ENCODE data around the gene WNK2.

Gene WNK2

DNA sequence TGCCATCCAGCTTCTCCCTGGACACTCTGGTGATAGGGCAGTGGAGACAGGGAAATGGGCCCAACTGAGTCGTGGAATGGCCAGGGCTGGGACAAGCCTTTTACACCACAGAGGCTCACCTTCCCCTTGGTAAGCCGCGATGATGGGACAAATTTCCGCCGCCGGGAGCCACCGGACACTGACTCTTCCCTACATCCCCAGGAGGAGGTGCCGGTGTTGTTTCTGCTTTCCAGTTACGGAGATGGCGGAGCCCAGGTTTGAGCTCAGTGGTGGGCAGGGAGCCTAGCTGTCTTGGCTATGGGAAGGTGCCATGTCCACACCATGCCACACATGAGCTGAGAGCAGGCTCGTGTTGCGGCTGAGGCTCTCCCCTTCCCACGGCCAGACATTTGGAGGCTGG, 19.9 kb upstream of the WNK2 start:
- Histone ChIP-seq H3K36me3 (ENCODE audit: control insufficient read depth in 1 of 2, insufficient read depth in 2 of 2, low read length in 2 of 2) (no peaks in the 10 kb centered on the region), H3K4me1 (ENCODE audit: control insufficient read depth in 1 of 2, insufficient read depth in 2 of 2, low read length in 2 of 2) (peaks cover 8 to 11% of the 10 kb centered on the region in 2 donors), H3K9me3 (ENCODE audit: control insufficient read depth in 1 of 2, low read length in 2 of 2) (no peaks in the 10 kb centered on the region), H3K4me3 (ENCODE audit: low read depth in 1 of 2, low read length in 2 of 2) (no peak overlapping the region), H3K9ac (ENCODE audit: low read depth in 1 of 2, low read length in 2 of 2) (no peak overlapping the region), H3K27ac (ENCODE audit: low read depth, low read length) (no peak overlapping the region), H3K27me3 (ENCODE audit: control insufficient read depth in 1 of 2, insufficient read depth in 2 of 2, low read length in 2 of 2) (no peaks in the 10 kb centered on the region)

DNA sequence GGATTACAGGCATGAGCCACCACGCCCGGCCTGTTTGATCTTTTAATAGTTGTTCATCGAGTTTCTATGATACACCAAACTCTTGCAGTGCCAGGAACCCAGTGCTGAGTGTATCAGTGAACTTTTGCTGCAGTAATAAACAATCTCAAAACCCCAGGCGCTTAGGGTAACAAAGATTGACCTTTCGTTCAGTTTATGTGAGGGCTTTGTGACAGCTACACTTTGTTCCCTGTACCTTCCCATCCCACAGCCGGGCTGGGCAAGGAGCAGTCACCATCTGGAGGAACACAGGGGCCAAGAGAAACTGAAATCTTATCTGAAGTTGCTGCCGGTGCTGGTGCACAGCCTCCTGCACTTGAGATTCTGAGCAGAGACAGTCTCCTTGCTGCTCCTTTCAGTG, 17.2 kb upstream of the WNK2 start:
- Histone ChIP-seq H3K27me3 (ENCODE audit: control insufficient read depth in 1 of 2, insufficient read depth in 2 of 2, low read length in 2 of 2) (no peaks in the 10 kb centered on the region), H3K9me3 (ENCODE audit: control insufficient read depth in 1 of 2, low read length in 2 of 2) (no peaks in the 10 kb centered on the region), H3K36me3 (ENCODE audit: control insufficient read depth in 1 of 2, insufficient read depth in 2 of 2, low read length in 2 of 2) (no peaks in the 10 kb centered on the region), H3K4me3 (ENCODE audit: low read depth in 1 of 2, low read length in 2 of 2) (no peak overlapping the region), H3K4me1 (ENCODE audit: control insufficient read depth in 1 of 2, insufficient read depth in 2 of 2, low read length in 2 of 2) (peaks cover 8 to 11% of the 10 kb centered on the region in 2 donors), H3K27ac (ENCODE audit: low read depth, low read length) (no peak overlapping the region), H3K9ac (ENCODE audit: low read depth in 1 of 2, low read length in 2 of 2) (no peak overlapping the region)

DNA sequence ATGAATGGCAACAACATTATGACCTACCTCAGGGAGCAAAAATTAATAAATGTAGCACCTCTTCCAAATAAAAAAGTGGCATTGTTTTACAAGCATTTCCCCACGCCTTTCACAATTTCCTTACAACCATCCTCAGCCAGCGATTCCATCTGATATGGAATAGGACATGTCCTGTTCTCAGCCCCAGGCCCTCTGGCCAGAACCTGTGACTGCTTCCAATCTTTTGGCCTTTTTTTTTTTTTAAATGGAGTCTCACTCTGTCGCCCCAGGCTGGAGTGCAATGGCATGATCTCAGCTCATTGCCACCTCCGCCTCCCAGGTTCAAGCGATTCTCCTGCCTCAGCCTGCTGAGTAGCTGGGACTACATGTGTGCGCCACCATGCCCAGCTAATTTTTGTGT, 16.8 kb upstream of the WNK2 start:
- Histone ChIP-seq H3K4me3 (ENCODE audit: low read depth in 1 of 2, low read length in 2 of 2) (no peak overlapping the region), H3K27ac (ENCODE audit: low read depth, low read length) (no peak overlapping the region), H3K9me3 (ENCODE audit: control insufficient read depth in 1 of 2, low read length in 2 of 2) (no peaks in the 10 kb centered on the region), H3K4me1 (ENCODE audit: control insufficient read depth in 1 of 2, insufficient read depth in 2 of 2, low read length in 2 of 2) (peaks cover 8 to 11% of the 10 kb centered on the region in 2 donors), H3K36me3 (ENCODE audit: control insufficient read depth in 1 of 2, insufficient read depth in 2 of 2, low read length in 2 of 2) (no peaks in the 10 kb centered on the region), H3K9ac (ENCODE audit: low read depth in 1 of 2, low read length in 2 of 2) (no peak overlapping the region), H3K27me3 (ENCODE audit: control insufficient read depth in 1 of 2, insufficient read depth in 2 of 2, low read length in 2 of 2) (no peaks in the 10 kb centered on the region)

DNA sequence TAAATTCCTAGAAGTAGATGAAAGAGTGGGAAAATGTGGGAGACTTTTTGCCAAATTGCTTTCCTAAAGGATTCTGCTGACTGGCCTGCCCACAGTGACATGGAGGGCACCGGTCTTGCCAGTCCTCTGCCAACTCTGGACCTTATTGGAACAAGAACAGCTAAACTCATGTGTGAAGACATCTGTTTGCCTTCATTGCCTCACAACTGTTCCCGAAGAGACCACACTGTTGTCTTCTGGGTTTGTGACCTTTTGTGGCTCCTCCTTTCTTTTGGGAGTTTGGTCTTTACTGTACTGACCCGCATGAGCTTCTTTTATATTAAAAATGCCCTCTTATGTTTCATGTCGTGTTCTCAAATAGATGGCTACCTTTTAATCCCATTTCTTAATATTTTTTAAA, 16.1 kb upstream of the WNK2 start:
- Histone ChIP-seq H3K36me3 (ENCODE audit: control insufficient read depth in 1 of 2, insufficient read depth in 2 of 2, low read length in 2 of 2) (no peaks in the 10 kb centered on the region), H3K27ac (ENCODE audit: low read depth, low read length) (no peak overlapping the region), H3K9me3 (ENCODE audit: control insufficient read depth in 1 of 2, low read length in 2 of 2) (no peaks in the 10 kb centered on the region), H3K4me3 (ENCODE audit: low read depth in 1 of 2, low read length in 2 of 2) (no peak overlapping the region), H3K9ac (ENCODE audit: low read depth in 1 of 2, low read length in 2 of 2) (no peak overlapping the region), H3K27me3 (ENCODE audit: control insufficient read depth in 1 of 2, insufficient read depth in 2 of 2, low read length in 2 of 2) (no peaks in the 10 kb centered on the region), H3K4me1 (ENCODE audit: control insufficient read depth in 1 of 2, insufficient read depth in 2 of 2, low read length in 2 of 2) (peaks cover 8 to 11% of the 10 kb centered on the region in 2 donors)

DNA sequence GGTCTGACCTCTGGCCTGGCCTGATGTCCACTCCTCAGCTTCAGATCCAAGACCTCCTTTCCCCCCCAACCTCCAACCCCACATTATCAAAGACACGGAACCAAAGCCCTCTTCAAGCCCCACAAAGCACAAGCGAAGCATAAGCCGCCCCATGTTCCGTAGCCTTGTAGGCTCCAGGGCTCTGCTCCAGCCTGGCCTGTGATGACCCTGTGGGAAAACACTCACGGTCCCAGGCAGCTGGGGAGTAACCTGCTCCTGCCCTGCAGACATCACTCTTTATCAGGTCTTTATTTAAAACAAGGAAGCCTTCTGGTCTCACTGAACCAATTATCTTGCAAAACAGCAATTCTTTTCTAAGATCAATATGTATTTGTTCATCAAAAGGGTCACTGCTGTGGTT, 15.4 kb upstream of the WNK2 start:
- Histone ChIP-seq H3K9me3 (ENCODE audit: control insufficient read depth in 1 of 2, low read length in 2 of 2) (no peaks in the 10 kb centered on the region), H3K4me3 (ENCODE audit: low read depth in 1 of 2, low read length in 2 of 2) (no peak overlapping the region), H3K9ac (ENCODE audit: low read depth in 1 of 2, low read length in 2 of 2) (no peak overlapping the region), H3K27ac (ENCODE audit: low read depth, low read length) (no peak overlapping the region), H3K27me3 (ENCODE audit: control insufficient read depth in 1 of 2, insufficient read depth in 2 of 2, low read length in 2 of 2) (no peaks in the 10 kb centered on the region), H3K36me3 (ENCODE audit: control insufficient read depth in 1 of 2, insufficient read depth in 2 of 2, low read length in 2 of 2) (no peaks in the 10 kb centered on the region), H3K4me1 (ENCODE audit: control insufficient read depth in 1 of 2, insufficient read depth in 2 of 2, low read length in 2 of 2) (peaks cover 13 to 18% of the 10 kb centered on the region in 2 donors)

DNA sequence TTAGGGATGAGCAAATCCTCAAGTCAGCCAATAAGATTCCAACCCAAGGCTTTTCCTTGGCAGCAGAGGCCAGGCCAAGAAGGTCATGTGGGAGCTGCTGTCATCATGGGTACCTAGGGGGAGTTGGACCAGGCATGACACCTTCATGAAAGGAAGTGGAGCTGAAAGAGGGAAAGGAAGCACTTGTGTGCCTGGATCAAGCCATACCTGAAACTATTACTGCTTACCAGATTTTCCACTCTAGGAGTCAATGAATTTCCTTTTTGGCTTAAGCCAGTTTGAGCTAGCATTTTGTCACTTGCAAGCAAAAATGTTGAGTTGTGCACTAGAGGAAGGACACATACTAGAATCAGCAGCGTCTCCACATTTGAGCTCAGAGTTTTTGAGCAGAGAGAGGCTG, 14.5 kb upstream of the WNK2 start:
- Histone ChIP-seq H3K4me1 (ENCODE audit: control insufficient read depth in 1 of 2, insufficient read depth in 2 of 2, low read length in 2 of 2) (peaks cover 18 to 23% of the 10 kb centered on the region in 2 donors), H3K36me3 (ENCODE audit: control insufficient read depth in 1 of 2, insufficient read depth in 2 of 2, low read length in 2 of 2) (no peaks in the 10 kb centered on the region), H3K27ac (ENCODE audit: low read depth, low read length) (no peak overlapping the region), H3K9ac (ENCODE audit: low read depth in 1 of 2, low read length in 2 of 2) (no peak overlapping the region), H3K9me3 (ENCODE audit: control insufficient read depth in 1 of 2, low read length in 2 of 2) (no peaks in the 10 kb centered on the region), H3K4me3 (ENCODE audit: low read depth in 1 of 2, low read length in 2 of 2) (no peak overlapping the region), H3K27me3 (ENCODE audit: control insufficient read depth in 1 of 2, insufficient read depth in 2 of 2, low read length in 2 of 2) (no peaks in the 10 kb centered on the region)

DNA sequence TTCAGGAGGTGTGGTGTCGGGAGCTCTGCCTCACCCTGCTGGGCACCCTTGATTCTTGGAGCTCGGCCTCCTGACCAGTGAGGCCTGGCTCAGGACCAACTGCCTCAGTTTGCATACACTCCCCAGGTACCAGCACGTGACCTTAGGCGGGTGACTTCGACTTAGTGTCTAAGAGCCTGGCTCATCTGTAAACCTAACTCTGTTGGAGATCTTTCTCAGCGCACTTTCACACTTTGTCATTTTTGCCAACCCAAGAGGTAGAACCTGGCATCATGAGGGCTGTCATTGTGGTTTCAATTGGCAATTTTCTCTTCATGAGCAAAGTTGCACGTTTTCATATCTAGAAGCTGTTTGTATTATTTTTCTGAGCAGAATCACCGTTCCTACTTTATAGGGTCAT, 13.4 kb upstream of the WNK2 start:
- Histone ChIP-seq H3K36me3 (ENCODE audit: control insufficient read depth in 1 of 2, insufficient read depth in 2 of 2, low read length in 2 of 2) (no peaks in the 10 kb centered on the region), H3K4me1 (ENCODE audit: control insufficient read depth in 1 of 2, insufficient read depth in 2 of 2, low read length in 2 of 2) (peaks cover 23 to 25% of the 10 kb centered on the region in 2 donors), H3K4me3 (ENCODE audit: low read depth in 1 of 2, low read length in 2 of 2) (no peak overlapping the region), H3K27ac (ENCODE audit: low read depth, low read length) (no peak overlapping the region), H3K9me3 (ENCODE audit: control insufficient read depth in 1 of 2, low read length in 2 of 2) (no peaks in the 10 kb centered on the region), H3K9ac (ENCODE audit: low read depth in 1 of 2, low read length in 2 of 2) (no peak overlapping the region), H3K27me3 (ENCODE audit: control insufficient read depth in 1 of 2, insufficient read depth in 2 of 2, low read length in 2 of 2) (no peaks in the 10 kb centered on the region)

DNA sequence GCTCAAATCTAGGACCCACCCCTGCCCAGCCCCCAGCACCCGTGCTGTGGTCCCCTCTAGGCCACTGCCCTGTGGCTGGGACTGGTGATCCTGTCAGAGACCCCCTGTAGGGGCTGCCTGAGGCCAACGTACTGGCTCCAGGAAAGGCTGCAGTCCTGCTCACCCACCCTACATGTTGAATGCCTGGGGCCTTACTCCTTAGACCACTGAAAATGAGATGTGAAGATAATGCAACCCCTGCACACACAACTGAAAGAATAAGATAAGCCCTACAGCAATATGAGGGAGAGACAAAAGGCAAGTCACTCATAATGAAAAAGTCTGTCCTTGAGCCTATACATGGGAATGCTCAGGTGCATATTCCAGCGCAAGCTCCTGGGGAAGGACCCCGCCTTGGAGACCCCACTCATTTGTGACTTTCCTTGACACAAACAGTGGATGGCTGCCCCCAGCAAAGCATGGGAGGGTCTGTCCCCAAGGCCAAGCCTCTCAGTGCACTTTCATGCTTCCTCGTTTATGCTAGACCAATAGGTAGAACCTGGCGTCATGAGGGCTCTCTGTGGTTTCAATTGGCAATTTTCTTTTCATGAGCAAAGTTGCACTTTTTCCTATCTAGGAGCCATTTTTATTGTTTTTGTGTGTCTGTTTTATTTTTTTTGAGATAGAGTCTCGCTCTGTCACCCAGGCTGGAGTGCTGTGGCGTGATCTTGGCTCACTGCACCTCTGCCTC, 12.5 kb upstream of the WNK2 start:
- no peaks in the 10 kb centered on the region for H3K9me3 ChIP-seq (ENCODE audit: control insufficient read depth in 1 of 2, low read length in 2 of 2)
- no peak overlapping the region for H3K4me3 ChIP-seq (ENCODE audit: low read depth in 1 of 2, low read length in 2 of 2)
- H3K4me1 ChIP-seq (ENCODE audit: control insufficient read depth in 1 of 2, insufficient read depth in 2 of 2, low read length in 2 of 2) = peaks cover 23 to 25% of the 10 kb centered on the region in 2 donors
- H3K36me3 ChIP-seq (ENCODE audit: control insufficient read depth in 1 of 2, insufficient read depth in 2 of 2, low read length in 2 of 2) = no peaks in the 10 kb centered on the region
- no peaks in the 10 kb centered on the region for H3K27me3 ChIP-seq (ENCODE audit: control insufficient read depth in 1 of 2, insufficient read depth in 2 of 2, low read length in 2 of 2)
- H3K27ac ChIP-seq (ENCODE audit: low read depth, low read length) = no peak overlapping the region
- no peak overlapping the region for H3K9ac ChIP-seq (ENCODE audit: low read depth in 1 of 2, low read length in 2 of 2)

DNA sequence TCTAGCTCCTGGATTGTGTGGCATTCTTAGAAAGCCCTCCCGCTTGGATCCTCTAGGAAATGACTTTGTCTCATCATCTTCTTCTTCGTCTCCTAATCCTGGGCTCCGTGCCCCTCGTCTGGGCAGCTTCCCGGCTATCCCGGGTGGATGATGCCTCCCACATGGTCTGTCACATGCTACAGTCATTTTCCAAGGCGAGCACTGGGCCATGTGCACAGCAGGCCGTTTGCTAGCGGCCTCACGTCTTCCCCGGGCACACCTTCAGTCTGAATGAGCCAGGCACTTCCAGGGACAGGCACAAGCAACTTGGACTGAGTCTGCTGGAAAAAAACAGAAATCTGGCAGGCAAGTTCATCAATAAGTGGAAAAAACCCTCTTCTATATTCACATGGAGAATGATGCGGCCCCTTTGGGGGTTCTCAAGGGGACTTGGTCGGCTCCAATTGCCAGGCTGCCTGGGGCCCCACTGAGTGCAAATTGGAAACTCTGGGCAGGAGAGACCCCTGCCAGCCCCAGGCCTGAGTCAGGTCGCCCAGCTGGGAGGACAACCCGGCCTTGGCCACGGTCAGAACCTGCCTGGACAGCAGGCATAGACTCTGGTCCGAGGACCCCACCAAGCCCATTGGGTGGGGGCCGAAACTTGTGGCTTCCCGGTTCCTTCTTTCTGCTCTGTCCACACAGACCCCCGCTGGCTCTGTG, 11.1 kb upstream of the WNK2 start:
- no peaks in the 10 kb centered on the region for H3K27me3 ChIP-seq (ENCODE audit: control insufficient read depth in 1 of 2, insufficient read depth in 2 of 2, low read length in 2 of 2)
- no peak overlapping the region for H3K4me3 ChIP-seq (ENCODE audit: low read depth in 1 of 2, low read length in 2 of 2)
- no peaks in the 10 kb centered on the region for H3K9me3 ChIP-seq (ENCODE audit: control insufficient read depth in 1 of 2, low read length in 2 of 2)
- H3K27ac ChIP-seq (ENCODE audit: low read depth, low read length) = no peak overlapping the region
- no peaks in the 10 kb centered on the region for H3K36me3 ChIP-seq (ENCODE audit: control insufficient read depth in 1 of 2, insufficient read depth in 2 of 2, low read length in 2 of 2)
- peaks cover 15 to 20% of the 10 kb centered on the region in 2 donors for H3K4me1 ChIP-seq (ENCODE audit: control insufficient read depth in 1 of 2, insufficient read depth in 2 of 2, low read length in 2 of 2)
- H3K9ac ChIP-seq (ENCODE audit: low read depth in 1 of 2, low read length in 2 of 2) = no peak overlapping the region

DNA sequence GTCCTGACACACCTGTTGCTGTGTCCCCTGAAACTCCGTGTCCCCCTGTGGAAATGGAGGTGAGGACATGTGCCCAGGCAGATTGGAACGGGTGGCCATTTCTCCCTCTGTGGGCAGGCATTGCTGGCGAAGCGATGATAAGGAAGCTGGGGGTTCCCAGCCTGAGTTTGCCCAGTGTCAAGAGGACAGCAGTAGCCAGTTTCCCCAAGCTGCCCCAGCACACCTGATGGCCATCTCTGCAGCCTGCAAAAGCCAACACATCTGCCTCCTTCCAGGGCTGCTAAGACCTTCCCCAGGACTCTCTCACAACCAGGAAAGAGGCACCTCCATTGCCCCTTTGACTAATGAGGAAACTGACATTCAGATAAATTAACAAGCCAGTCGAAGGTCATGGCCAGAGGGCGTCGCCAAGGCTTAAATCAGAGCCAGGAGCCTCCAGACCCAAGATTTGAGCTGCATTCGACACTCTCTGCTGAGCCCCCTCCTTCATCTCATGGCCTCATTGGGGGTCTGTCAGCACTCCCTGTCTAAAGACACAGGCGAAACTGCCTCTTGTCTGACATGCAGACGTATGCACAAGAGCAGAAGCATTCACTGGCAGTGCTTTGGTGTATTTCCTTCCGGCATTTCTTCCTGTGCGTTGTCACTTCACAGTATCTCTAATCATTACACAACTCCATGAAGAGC, 10.4 kb upstream of the WNK2 start:
- H3K4me3 ChIP-seq (ENCODE audit: low read depth in 1 of 2, low read length in 2 of 2) = no peak overlapping the region
- H3K4me1 ChIP-seq (ENCODE audit: control insufficient read depth in 1 of 2, insufficient read depth in 2 of 2, low read length in 2 of 2) = peaks cover 12 to 20% of the 10 kb centered on the region in 2 donors

More for the DNA sequence above, 10.4 kb upstream of the WNK2 start:
- H3K27me3 ChIP-seq (ENCODE audit: control insufficient read depth in 1 of 2, insufficient read depth in 2 of 2, low read length in 2 of 2) = no peaks in the 10 kb centered on the region
- H3K36me3 ChIP-seq (ENCODE audit: control insufficient read depth in 1 of 2, insufficient read depth in 2 of 2, low read length in 2 of 2) = no peaks in the 10 kb centered on the region
- H3K9ac ChIP-seq (ENCODE audit: low read depth in 1 of 2, low read length in 2 of 2) = no peak overlapping the region
- H3K27ac ChIP-seq (ENCODE audit: low read depth, low read length) = no peak overlapping the region
- no peaks in the 10 kb centered on the region for H3K9me3 ChIP-seq (ENCODE audit: control insufficient read depth in 1 of 2, low read length in 2 of 2)
